GM23338 (cell line): ENCODE results near the gene KNOP1. TPM values are rescaled to one million over a fixed set of nuclear protein-coding genes. Genes with fewer than 3 reads are reported as not detected.

ENCODE experiments used
- ATAC-seq: fragments of 200-7000 bp; cut with Tn5 transposase; 3 replicates; pipeline ENCODE4 v1.9.1; 2020
- DNase-seq: peaks from one replicate; pipeline ENCODE4 v3.0.0-alpha.2; 2015; ENCODE audit warnings: low spot score
- H2AFZ ChIP-seq: fragments of 200-600 bp; sonication (generic); 2 replicates; pipeline ENCODE4 v1.8.0; 2016; ENCODE audit warnings: antibody characterized with exemption, mild to moderate bottlenecking, moderate library complexity
- H3F3A ChIP-seq: fragments of 200-600 bp; sonication (generic); replicated peaks from 2 replicates; pipeline ENCODE4 v1.8.0; 2017; ENCODE audit warnings: antibody characterized with exemption, mixed run types, low read depth
- H3K27ac ChIP-seq: fragments of 200-600 bp; sonication (generic); 2 replicates; pipeline ENCODE4 v1.6.1; 2016; ENCODE audit warnings: low read depth
- H3K27me3 ChIP-seq: fragments of 200-600 bp; sonication (generic); 2 replicates; pipeline ENCODE4 v1.8.0; 2016; ENCODE audit warnings: mild to moderate bottlenecking, mixed run types, moderate library complexity; ENCODE audit not compliant: insufficient read depth
- H3K36me3 ChIP-seq: fragments of 200-600 bp; sonication (generic); 2 replicates; pipeline ENCODE4 v1.8.0; 2016; ENCODE audit warnings: mild to moderate bottlenecking; ENCODE audit not compliant: insufficient read depth
- H3K4me1 ChIP-seq: fragments of 200-600 bp; sonication (generic); 2 replicates; pipeline ENCODE4 v1.8.0; 2016; ENCODE audit warnings: mild to moderate bottlenecking, moderate library complexity; ENCODE audit not compliant: insufficient read depth
- H3K4me2 ChIP-seq: fragments of 200-600 bp; sonication (generic); 2 replicates; pipeline ENCODE4 v1.7.1; 2017; ENCODE audit warnings: mixed run types
- H3K4me3 ChIP-seq: fragments of 200-600 bp; sonication (generic); 2 replicates; pipeline ENCODE4 v1.6.1; 2016; ENCODE audit warnings: mixed run types
- H3K79me2 ChIP-seq: fragments of 200-600 bp; sonication (generic); replicated peaks from 2 replicates; pipeline ENCODE4 v1.8.0; 2017; ENCODE audit warnings: mild to moderate bottlenecking; ENCODE audit not compliant: insufficient read depth
- H3K9me2 ChIP-seq: fragments of 200-600 bp; sonication (generic); 2 replicates; pipeline ENCODE4 v1.8.0; 2017; ENCODE audit not compliant: insufficient read depth
- H4K20me1 ChIP-seq: fragments of 200-600 bp; sonication (generic); replicated peaks from 2 replicates; pipeline ENCODE4 v1.8.0; 2017; ENCODE audit warnings: mild to moderate bottlenecking; ENCODE audit not compliant: insufficient read depth
- H3K27ac Mint-ChIP-seq: 2 replicates; pipeline ENCODE4 v1.8.0; 2020; ENCODE audit warnings: inconsistent platforms, mild to moderate bottlenecking, moderate library complexity, mixed read lengths
- H3K27me3 Mint-ChIP-seq: 3 replicates; pipeline ENCODE4 v1.8.0; 2022; ENCODE audit warnings: low read depth, mild to moderate bottlenecking, moderate library complexity, mixed read lengths, inconsistent platforms; ENCODE audit not compliant: insufficient read depth, poor library complexity
- H3K36me3 Mint-ChIP-seq: 3 replicates; pipeline ENCODE4 v1.8.0; 2021; ENCODE audit warnings: low read depth, mild to moderate bottlenecking, inconsistent platforms, moderate library complexity, mixed read lengths
- H3K4me1 Mint-ChIP-seq: 3 replicates; pipeline ENCODE4 v1.8.0; 2020; ENCODE audit warnings: mild to moderate bottlenecking, inconsistent platforms, mixed read lengths
- H3K4me3 Mint-ChIP-seq: 3 replicates; pipeline ENCODE4 v1.8.0; 2021; ENCODE audit warnings: moderate library complexity, mild to moderate bottlenecking, inconsistent platforms, mixed read lengths
- H3K9me3 Mint-ChIP-seq: 3 replicates; pipeline ENCODE4 v1.8.0; 2020; ENCODE audit warnings: moderate library complexity, mild to moderate bottlenecking, inconsistent platforms, mixed read lengths
- CTCF ChIP-seq, 2 experiments: fragments of 200-600 bp in 1 of 2; sonication (generic) in 1 of 2; conservative IDR thresholded peaks; 2 replicates each; pipeline versions ENCODE4 v1.5.1 to v1.6.1; 2016 to 2017; ENCODE audit warnings: antibody characterized with exemption in 2 of 2, low read depth in 2 of 2, mild to moderate bottlenecking in 2 of 2, moderate library complexity in 1 of 2
- JUNB ChIP-seq: IDR thresholded peaks from one replicate; pipeline ENCODE4 v1.6.1; 2016; ENCODE audit warnings: antibody characterized with exemption; ENCODE audit not compliant: unreplicated experiment
- NANOG ChIP-seq: IDR thresholded peaks from 2 replicates; pipeline ENCODE4 v1.6.1; 2016; ENCODE audit warnings: antibody characterized with exemption, borderline replicate concordance
- REST ChIP-seq: IDR thresholded peaks from one replicate; pipeline ENCODE4 v1.6.1; 2018; ENCODE audit warnings: antibody characterized with exemption; ENCODE audit not compliant: unreplicated experiment
- STAT1 ChIP-seq: IDR thresholded peaks from one replicate; pipeline ENCODE4 v1.6.1; 2016; ENCODE audit warnings: antibody characterized with exemption; ENCODE audit not compliant: unreplicated experiment
- ZNF114 ChIP-seq: fragments of 250-450 bp; sonication (Bioruptor Pico); IDR thresholded peaks from 2 replicates; pipeline ENCODE4 v1.5.0; 2020; ENCODE audit warnings: mild to moderate bottlenecking, moderate library complexity
- ZNF331 ChIP-seq: fragments of 250-450 bp; sonication (Bioruptor Pico); IDR thresholded peaks from 2 replicates; pipeline ENCODE4 v1.5.0; 2020; ENCODE audit warnings: low read depth, mild to moderate bottlenecking, moderate library complexity
- polyA plus RNA-seq: library from polyadenylated mRNA; unstranded; fragments of >200 nt; fragmentation: Nextera tagmentation; extraction: Ambion mirVana; gene quantifications from 2 replicates; pipeline ENCODE4 v1.2.1, GENCODE V29; 2016
- total RNA-seq: library from RNA; depleted of rRNA; stranded (reverse); fragments of >200 nt; shearing (Covaris generic); gene quantifications from 2 replicates; pipeline ENCODE4 v1.2.3, GENCODE V29; 2014
- TF ChIP-seq, protein P1 (sequence below): fragments of 250-450 bp; sonication (Bioruptor Pico); IDR thresholded peaks from 2 replicates; pipeline ENCODE4 v1.5.0; 2020; ENCODE audit warnings: mild to moderate bottlenecking, moderate library complexity

KNOP1 gene
- total and polyA plus RNA-seq, 2 experiments from 2014 or later: 57.7 to 190 TPM

- TF ChIP-seq, protein P1, sequence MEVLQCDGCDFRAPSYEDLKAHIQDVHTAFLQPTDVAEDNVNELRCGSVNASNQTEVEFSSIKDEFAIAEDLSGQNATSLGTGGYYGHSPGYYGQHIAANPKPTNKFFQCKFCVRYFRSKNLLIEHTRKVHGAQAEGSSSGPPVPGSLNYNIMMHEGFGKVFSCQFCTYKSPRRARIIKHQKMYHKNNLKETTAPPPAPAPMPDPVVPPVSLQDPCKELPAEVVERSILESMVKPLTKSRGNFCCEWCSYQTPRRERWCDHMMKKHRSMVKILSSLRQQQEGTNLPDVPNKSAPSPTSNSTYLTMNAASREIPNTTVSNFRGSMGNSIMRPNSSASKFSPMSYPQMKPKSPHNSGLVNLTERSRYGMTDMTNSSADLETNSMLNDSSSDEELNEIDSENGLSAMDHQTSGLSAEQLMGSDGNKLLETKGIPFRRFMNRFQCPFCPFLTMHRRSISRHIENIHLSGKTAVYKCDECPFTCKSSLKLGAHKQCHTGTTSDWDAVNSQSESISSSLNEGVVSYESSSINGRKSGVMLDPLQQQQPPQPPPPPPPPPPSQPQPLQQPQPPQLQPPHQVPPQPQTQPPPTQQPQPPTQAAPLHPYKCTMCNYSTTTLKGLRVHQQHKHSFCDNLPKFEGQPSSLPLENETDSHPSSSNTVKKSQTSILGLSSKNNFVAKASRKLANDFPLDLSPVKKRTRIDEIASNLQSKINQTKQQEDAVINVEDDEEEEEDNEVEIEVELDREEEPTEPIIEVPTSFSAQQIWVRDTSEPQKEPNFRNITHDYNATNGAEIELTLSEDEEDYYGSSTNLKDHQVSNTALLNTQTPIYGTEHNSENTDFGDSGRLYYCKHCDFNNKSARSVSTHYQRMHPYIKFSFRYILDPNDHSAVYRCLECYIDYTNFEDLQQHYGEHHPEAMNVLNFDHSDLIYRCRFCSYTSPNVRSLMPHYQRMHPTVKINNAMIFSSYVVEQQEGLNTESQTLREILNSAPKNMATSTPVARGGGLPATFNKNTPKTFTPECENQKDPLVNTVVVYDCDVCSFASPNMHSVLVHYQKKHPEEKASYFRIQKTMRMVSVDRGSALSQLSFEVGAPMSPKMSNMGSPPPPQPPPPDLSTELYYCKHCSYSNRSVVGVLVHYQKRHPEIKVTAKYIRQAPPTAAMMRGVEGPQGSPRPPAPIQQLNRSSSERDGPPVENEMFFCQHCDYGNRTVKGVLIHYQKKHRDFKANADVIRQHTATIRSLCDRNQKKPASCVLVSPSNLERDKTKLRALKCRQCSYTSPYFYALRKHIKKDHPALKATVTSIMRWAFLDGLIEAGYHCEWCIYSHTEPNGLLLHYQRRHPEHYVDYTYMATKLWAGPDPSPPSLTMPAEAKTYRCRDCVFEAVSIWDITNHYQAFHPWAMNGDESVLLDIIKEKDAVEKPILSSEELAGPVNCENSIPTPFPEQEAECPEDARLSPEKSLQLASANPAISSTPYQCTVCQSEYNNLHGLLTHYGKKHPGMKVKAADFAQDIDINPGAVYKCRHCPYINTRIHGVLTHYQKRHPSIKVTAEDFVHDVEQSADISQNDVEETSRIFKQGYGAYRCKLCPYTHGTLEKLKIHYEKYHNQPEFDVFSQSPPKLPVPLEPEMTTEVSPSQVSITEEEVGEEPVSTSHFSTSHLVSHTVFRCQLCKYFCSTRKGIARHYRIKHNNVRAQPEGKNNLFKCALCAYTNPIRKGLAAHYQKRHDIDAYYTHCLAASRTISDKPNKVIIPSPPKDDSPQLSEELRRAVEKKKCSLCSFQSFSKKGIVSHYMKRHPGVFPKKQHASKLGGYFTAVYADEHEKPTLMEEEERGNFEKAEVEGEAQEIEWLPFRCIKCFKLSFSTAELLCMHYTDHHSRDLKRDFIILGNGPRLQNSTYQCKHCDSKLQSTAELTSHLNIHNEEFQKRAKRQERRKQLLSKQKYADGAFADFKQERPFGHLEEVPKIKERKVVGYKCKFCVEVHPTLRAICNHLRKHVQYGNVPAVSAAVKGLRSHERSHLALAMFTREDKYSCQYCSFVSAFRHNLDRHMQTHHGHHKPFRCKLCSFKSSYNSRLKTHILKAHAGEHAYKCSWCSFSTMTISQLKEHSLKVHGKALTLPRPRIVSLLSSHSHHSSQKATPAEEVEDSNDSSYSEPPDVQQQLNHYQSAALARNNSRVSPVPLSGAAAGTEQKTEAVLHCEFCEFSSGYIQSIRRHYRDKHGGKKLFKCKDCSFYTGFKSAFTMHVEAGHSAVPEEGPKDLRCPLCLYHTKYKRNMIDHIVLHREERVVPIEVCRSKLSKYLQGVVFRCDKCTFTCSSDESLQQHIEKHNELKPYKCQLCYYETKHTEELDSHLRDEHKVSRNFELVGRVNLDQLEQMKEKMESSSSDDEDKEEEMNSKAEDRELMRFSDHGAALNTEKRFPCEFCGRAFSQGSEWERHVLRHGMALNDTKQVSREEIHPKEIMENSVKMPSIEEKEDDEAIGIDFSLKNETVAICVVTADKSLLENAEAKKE (CRISPR knock-in tag): no peak
- TF ChIP-seq STAT1: no peak
Measured at GRCh38 chr16:19743816-19744159, 25.8 kb upstream of the KNOP1 start (continued).

- no peaks in the 10 kb centered on the region for H3K4me1 ChIP-seq
- no peaks in the 10 kb centered on the region; the same call in 1 of the 3 replicates for H3K36me3 Mint-ChIP-seq
- H3K27me3 ChIP-seq: no peaks in the 10 kb centered on the region
- no peaks in the 10 kb centered on the region for H3F3A ChIP-seq
- peaks cover 10% of the 10 kb centered on the region for H3K4me1 Mint-ChIP-seq
- peaks cover 2% of the 10 kb centered on the region for H3K27me3 Mint-ChIP-seq
- ATAC-seq (no peak), DNase-seq (no peak)
- H3K79me2 ChIP-seq: no peaks in the 10 kb centered on the region
- no peak overlapping the region for H2AFZ ChIP-seq
- no peak overlapping the region for H3K27ac Mint-ChIP-seq
- H3K4me3 Mint-ChIP-seq: no peak overlapping the region
- H3K9me3 Mint-ChIP-seq: no peaks in the 10 kb centered on the region
- H3K9me2 ChIP-seq: no peaks in the 10 kb centered on the region
- no peak overlapping the region for H3K4me2 ChIP-seq
- H3K4me3 ChIP-seq: no peak overlapping the region
- H4K20me1 ChIP-seq: no peaks in the 10 kb centered on the region
- no peaks in the 10 kb centered on the region; the same call in 1 of the 2 replicates for H3K36me3 ChIP-seq
- H3K27ac ChIP-seq: no peak overlapping the region
- TF ChIP-seq JUNB: no peak
- no peak for TF ChIP-seq ZNF114 (CRISPR knock-in tag)
- TF ChIP-seq CTCF (conservative IDR thresholded peaks at IDR 0.05; ENCODE audit: low read depth in 2 of 2): no peak
- no peak for TF ChIP-seq ZNF331 (CRISPR knock-in tag)
- no peak for TF ChIP-seq REST
- TF ChIP-seq NANOG: no peak
Measured at GRCh38 chr16:19741354-19741753, 23.3 kb upstream of the KNOP1 start.
